ENCODE data around the gene SMPDL3A.

GRCh38 chr6:122839472-122839871 lies 50.4 kb downstream of the SMPDL3A start:
- no peak for TF ChIP-seq POLR2A (IDR thresholded peaks at IDR 0.05; ENCODE audit: low read depth, low read length)
- no peak for TF ChIP-seq SPI1 (IDR thresholded peaks at IDR 0.05; ENCODE audit: low read depth, low read length)
- TF ChIP-seq POLR2AphosphoS5 (IDR thresholded peaks at IDR 0.05; ENCODE audit: low read depth, low read length): no peak
- TF ChIP-seq POU2F2 (IDR thresholded peaks at IDR 0.05; ENCODE audit: low read depth, low read length): no peak
